GM18499 (cell line): Measurements from ENCODE around the gene CDC45.

ENCODE experiments used
- ATAC-seq: cut with Tn5 transposase; IDR thresholded peaks from one replicate; pipeline ENCODE4 v1.9.1; 2021; ENCODE audit warnings: moderate number of reproducible peaks; ENCODE audit not compliant: insufficient read depth, unreplicated experiment

CDC45 gene

DNA sequence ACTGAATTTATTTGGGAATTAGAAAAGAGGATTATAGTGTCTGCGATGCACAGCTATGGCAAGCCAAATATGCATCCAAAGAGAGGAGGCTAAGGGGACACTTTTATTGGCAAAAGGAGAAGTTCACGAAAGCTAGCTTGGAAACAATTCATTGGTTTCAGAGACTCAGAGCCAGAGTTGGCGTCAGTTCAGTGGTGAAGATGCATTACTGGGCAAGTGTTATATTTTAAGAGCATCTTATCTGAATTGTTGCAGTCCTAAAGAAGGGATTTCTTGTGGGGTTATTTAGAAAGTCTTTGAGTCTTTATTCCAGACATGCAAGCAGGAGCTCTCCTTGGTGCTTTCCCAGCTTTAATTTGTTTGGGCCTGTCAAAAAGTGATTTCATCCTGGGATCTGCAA is 29.5 kb downstream of the CDC45 start:
- no peak for ATAC-seq

DNA sequence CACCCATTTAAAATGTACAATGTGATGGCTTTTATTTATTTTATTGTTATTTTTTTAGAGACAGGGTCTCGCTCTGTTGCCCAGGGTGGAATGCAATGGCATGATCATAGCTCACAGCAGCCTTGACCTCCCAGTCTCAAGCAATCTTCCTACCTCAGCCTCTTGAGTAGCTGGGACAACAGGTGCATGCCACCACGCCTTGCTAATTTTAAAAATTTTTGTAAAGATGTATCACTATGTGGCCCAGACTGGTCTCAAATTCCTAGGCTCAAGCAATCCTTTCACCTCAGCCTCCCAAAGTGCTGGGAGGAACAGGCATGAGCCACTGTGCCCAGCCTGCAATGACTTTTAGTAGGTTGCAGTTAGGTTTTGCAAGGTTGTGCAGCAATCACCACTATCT is 30.2 kb downstream of the CDC45 start:
- ATAC-seq = no peak

GRCh38 chr22:19510919-19511341 is 31.2 kb downstream of the CDC45 start:
- no peak for ATAC-seq

DNA sequence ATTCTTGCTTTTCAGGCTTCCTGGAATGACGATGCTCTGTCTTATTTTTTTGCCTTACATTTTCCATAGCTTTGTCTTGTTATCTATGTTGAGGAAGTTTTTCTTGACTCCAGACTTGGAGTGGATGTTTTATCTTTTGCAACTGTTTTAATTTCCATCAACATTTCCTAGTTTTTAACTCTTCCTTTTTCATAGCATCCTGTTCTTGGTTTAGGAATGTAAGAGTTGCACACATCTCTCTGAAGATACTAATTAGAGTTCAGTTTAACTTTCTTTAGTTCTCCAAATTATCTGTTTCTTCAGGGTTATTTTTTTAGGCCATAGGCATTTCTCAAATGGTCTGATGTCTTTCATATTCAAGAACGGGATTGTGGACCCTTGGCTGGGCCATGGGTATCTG is 34.1 kb downstream of the CDC45 start:
- no peak for ATAC-seq

DNA sequence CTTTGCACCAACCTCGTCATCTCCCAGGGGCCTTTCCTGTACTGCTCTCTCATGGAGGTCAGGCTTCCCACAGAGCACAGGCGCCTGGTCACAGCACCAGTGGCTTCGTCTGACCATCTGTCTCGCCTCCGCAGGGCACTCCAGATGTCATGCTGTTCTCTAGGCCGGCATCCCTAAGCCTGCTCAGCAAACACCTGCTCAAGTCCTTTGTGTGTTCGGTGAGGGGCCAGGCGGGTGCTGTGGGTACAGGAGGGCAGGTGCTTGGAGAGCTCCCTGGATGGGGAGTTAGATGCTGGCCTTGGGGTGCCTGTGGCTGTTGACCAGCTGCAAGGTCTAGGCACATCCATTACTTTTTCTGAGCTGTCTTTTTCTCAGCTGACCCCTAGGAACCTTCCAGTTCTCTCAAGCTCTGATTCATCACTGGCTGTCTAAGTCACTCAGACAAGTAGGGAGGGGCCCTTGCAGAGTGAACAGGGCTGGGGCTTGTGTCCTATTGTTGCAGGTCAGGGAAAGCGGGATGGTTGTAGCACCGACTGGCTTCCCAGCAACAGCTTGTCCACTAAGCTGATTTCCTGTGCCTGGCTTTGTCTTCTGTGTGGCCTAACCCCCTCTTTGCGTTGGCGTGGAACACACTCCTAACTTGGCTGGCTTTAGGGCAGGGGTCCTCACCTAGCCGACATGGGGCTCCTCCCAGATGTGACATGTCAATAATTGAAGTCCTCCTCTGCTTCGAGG is 35.3 kb downstream of the CDC45 start:
- no peak for ATAC-seq

GRCh38 chr22:19515654-19516377 is 36.1 kb downstream of the CDC45 start:
- no peak for ATAC-seq

DNA sequence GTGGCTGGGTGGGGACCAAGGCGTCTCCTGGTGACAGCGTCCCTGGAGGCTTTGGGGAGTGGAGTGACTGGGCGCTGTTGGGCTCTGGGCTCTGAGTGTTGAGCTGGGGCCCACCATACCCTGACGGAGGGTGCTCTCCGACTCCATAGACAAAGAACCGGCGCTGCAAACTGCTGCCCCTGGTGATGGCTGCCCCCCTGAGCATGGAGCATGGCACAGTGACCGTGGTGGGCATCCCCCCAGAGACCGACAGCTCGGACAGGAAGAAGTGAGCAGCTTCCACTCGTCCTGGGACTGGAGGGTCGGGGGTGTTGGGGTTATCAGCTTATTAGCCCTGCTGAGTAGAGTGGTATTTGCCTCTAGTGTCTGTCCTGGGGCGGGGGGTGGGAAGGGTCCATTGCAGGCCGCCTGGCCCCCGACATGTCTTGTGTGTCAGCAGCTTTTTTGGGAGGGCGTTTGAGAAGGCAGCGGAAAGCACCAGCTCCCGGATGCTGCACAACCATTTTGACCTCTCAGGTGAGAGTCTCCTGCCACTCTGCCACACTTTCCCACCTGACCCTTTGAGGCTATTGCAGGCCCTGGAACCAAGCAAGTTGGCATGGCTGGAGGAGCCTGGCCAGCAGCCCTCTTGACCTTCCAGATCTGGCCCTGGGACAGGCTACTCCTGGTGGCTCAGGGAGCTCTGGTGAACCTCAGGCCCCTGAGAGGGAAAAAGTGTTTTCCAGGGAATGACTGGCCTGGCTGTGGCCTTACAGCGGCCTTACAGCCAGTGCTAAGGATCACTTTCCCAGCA is 36.9 kb downstream of the CDC45 start:
- no peak for ATAC-seq

DNA sequence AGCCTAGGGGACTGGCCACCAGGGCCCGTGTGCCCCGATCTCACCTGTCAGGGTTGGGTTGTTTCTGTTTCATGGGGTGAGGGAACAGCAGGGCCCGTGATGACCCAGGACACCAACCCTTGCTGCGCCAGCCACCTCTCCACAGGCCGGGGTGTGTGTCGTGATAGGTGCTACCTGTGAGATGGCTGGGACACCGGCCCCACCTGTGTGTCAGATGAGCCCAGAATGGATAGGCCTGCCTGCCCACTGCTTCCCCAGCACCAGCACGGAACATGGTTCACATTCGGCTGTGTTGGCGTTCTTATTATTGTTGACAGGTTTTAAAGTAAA is 37.4 kb downstream of the CDC45 start:
- ATAC-seq = no peak

- no peak for ATAC-seq
Observed at GRCh38 chr22:19517919-19518611, 38.3 kb downstream of the CDC45 start.

GRCh38 chr22:19518635-19519034 is 38.9 kb downstream of the CDC45 start:
- no peak for ATAC-seq

DNA sequence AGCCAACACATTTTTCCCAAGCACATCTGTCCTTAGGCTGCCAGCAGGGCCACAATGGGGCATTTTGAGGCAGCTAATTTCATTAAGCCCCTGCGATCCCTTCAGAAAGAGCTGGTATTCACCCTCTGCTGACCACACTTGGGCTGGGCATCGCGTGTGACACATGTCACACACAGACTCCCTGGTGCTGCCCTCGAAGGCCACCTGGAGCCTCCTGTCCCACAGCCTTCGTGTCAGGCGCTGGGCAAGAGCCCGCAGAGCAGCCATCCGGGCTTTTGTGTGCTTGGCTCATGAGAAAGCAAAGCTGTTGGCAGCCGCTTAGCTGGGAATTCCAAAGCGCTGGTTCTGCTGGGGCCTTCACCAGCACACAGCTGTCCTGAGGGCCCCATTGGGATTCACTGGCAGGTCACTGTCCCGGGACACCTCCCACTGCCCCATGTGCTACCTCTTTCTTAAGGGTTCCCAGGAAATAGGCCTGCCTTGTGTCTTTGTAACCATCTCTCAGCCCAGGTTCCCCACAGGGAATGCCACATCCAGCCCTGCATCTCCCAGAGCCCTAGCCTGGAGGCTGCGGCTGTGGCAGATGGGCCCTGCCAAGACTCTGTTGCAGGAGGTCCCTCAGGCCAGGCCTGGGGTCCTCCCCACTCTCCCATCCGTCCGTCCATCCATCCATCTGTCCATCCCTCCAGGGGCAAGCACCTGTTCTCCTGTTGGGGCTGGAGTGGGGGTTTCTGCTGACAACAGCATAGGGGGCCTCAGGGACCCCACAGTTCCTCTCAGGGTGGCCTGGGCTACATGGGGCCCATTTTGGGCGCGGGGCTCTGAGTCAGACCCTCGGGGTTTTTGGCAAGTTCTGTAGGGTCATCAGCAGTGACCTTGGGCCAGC is 39.6 kb downstream of the CDC45 start:
- no peak for ATAC-seq

DNA sequence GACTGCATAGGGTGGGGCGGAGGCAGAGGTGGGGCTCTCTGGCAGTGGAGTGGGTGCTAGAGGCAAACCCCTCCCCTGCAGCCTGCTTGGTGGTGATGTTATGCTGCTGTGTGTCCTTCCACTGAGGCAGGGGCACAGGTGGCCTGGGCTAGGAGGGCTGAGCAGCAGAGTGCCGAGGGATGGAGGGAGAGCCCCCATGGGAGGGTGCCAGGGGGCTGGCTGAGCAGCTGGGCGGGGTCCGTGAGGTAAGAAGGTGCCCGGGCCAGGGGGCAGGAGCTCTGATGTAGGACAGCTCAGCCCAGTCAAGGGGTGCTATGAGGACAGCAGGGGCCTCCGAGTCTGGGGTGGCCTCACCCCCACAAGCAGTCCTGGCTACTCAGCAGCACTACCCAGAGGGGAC is 40.3 kb downstream of the CDC45 start:
- ATAC-seq = no peak

DNA sequence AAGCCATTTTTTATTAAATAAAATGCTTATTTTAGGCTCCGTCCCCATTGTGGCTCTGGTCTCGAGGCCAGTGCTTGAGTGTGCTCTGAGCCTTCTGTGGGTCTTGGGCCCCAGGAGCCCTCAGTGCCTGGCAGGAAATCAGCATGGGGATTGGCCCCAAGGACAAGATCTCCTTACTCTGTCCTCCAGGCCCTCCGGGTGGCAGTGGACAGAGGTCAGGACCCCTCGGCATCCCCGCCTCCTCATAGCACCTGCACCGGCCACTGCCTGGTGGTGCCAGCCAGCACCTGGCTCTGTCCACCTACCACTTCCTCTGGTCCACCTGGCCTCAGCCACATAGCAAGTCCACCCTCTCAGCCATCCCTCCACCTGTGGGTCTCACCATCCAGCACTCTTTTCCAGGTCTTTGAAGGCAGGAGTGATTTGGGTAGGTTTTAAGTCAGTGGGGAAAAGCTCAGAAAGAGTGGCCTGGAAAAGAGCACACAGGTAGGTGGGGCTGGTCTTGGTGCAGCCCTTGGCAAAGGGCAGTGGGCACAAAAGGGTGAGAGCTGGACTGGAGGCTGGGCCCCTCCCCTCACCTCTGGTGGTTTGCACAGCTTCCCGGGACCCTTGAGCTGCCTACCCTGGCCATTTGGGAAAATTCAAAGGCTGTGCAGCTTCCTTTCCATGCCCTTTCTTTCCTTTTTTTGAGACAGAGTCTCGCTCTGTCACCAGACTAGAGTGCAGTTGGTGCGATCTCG is 41.0 kb downstream of the CDC45 start:
- ATAC-seq = no peak

DNA sequence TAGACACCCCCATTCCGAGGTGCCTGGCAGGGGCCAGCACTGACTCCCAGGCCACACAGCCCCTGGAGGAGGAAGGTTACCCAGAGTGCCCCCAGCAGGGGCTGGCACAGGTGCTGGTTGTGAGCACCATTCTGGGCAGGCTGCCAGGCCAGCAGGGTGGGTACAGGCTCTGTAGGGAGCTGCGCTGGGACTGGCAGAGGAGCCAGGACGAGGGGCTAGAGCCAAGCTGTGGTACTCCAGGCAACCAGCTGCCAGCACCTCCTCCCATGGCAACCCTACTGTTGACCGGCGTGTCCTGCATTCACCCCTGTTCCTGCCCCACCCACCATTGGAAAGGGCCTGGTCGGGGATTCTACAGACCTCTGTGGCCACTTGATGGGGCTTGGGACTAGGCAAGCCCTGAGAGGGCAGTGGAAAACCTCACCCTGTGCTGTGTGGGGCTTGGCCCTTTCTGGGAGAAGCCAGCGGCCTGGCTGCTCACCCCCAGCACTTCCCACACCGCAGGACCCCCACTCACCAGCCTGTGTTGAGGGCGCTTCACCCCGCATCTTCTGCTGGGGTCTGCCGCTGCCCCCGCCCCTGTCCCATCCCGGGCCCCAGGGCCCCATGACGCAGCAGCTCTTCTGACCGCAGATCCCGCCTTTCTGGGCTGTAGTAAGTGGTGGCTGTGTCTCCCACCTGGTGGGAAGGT is 42.6 kb downstream of the CDC45 start:
- no peak for ATAC-seq

DNA sequence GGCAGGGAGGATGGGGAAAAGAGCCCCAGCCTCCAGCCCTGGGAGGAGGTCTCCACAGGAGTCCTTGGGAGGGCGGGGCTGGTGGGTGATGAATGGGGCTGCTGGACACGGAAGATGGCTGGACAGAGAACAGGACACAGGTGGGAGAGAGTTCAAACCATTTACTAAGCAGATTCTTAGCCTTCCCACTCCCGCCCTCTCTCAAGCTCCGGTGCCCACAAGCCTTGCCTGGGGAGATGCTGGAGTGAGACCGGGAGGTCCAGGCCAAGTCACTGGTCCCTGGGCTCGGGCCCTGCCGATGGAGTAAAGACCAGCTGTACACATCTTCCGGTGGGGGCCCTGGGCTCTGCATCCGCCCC is 43.1 kb downstream of the CDC45 start:
- ATAC-seq = no peak

DNA sequence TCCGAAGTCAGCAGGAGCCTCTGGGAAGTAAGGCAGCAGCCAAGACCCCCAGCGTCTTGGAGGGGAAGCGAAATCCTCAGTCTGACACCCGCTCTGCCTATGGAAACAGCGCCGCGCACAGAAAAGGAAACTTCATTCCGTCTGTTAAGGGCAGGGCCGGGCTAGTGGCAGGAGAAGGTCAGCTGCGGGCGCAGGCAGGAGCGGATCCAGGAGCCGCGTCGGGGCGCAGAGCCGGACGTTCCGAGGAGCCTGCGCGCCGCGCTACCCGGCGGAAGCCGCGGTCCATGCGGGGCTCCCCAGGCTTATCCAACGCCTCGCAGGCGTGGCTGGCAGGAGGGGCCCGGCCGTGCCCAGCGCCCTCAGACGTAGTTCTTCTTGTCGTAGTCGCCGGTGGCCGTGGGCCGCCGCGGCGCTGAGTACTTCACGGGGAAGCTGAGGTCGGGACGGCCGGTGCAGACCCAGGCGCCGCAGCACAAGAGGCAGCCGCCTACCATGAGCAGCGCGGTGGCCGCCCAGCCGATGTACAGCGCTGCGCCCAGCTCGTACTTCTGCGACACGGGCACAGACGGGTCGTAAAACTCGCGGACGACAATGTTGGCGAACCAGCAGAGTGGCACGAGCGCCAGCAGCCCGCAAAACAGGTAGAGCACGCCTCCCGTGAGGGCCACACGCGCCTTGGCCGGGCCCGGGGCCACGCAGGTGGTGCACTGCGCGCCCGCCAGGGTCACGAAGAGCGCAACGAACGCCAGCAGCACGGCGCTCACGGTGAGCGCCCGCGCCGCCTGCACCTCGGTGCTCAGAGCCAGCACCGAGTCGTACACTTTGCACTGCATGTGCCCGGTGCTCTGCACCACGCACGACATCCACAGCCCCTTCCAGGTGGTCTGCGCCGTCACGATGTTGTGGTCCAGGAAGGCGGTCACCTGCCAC is 43.8 kb downstream of the CDC45 start:
- no peak for ATAC-seq
